Neural progenitor cell (in vitro differentiated cells): Measurements from ENCODE around the gene KCNH2.

Experiments used
- EZH2 ChIP-seq: fragments of 200-600 bp; sonication (generic); IDR thresholded peaks from 2 replicates; pipeline ENCODE4 v1.6.1; 2017; ENCODE audit warnings: antibody characterized with exemption, mild to moderate bottlenecking, moderate library complexity
- EZH2phosphoT487 ChIP-seq: fragments of 200-600 bp; sonication (generic); IDR thresholded peaks from 2 replicates; pipeline ENCODE4 v1.6.1; 2017; ENCODE audit warnings: antibody characterized with exemption
- TF ChIP-seq, protein P1 (sequence below): fragments of 200-600 bp; sonication (generic); IDR thresholded peaks from 2 replicates; pipeline ENCODE4 v1.5.1; 2017; ENCODE audit warnings: antibody characterized with exemption, mild to moderate bottlenecking

DNA sequence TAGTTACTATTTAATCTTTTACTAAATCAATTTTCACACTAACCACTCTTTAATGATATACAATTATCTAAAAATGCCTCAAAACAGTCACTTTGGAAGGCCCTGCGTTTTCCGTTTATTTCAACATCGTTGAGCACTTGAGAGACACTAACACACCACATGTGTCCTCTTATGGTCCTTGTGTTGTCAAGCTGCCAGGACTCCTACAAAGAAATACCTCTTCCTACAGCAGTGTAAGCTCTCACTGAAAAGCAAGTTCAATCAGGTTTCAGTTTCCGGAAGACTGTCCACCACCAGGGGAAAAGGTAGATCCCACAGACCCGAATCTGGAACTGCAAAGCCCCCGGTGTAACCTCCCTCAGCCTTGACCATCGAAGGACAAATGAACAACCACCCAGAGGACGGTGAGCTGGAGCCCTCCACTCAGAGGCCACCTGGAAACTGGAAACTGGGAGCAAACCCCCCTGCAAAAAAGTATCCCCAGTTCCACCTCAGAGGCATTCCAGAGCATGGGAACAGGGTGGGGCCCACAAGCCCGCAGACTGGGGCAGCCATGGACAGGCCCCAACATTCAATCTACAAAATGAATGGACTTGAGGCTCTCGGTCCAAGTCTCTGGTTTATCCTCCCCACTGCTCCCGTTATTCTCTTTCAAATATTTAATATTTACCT lies 37.6 kb downstream of the KCNH2 start:
- TF ChIP-seq, protein P1, sequence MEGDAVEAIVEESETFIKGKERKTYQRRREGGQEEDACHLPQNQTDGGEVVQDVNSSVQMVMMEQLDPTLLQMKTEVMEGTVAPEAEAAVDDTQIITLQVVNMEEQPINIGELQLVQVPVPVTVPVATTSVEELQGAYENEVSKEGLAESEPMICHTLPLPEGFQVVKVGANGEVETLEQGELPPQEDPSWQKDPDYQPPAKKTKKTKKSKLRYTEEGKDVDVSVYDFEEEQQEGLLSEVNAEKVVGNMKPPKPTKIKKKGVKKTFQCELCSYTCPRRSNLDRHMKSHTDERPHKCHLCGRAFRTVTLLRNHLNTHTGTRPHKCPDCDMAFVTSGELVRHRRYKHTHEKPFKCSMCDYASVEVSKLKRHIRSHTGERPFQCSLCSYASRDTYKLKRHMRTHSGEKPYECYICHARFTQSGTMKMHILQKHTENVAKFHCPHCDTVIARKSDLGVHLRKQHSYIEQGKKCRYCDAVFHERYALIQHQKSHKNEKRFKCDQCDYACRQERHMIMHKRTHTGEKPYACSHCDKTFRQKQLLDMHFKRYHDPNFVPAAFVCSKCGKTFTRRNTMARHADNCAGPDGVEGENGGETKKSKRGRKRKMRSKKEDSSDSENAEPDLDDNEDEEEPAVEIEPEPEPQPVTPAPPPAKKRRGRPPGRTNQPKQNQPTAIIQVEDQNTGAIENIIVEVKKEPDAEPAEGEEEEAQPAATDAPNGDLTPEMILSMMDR = no peak
- TF ChIP-seq EZH2 = no peak
- TF ChIP-seq EZH2phosphoT487 = no peak
